Neural crest cell (in vitro differentiated cells): Measurements from ENCODE around the gene SPSB4. TPM values are rescaled to one million over a fixed set of nuclear protein-coding genes. Genes with fewer than 3 reads are reported as not detected.

Source experiments
- DNase-seq: peaks from one replicate; pipeline ENCODE4 v3.0.0; 2021; ENCODE audit warnings: low read depth, mixed read lengths, low spot score
- H3K27ac Mint-ChIP-seq: one replicate; pipeline ENCODE4 v1.8.0; 2021; ENCODE audit warnings: mild to moderate bottlenecking, mixed read lengths; ENCODE audit not compliant: unreplicated experiment
- H3K27me3 Mint-ChIP-seq: 2 replicates; pipeline ENCODE4 v1.8.0; 2021; ENCODE audit warnings: low read depth, mild to moderate bottlenecking, mixed read lengths
- H3K36me3 Mint-ChIP-seq: 2 replicates; pipeline ENCODE4 v1.8.0; 2021; ENCODE audit warnings: low read depth, mild to moderate bottlenecking, mixed read lengths
- H3K4me1 Mint-ChIP-seq: 2 replicates; pipeline ENCODE4 v1.8.0; 2021; ENCODE audit warnings: mixed read lengths
- H3K4me3 Mint-ChIP-seq: one replicate; pipeline ENCODE4 v1.8.0; 2021; ENCODE audit warnings: mild to moderate bottlenecking, mixed read lengths
- H3K9me3 Mint-ChIP-seq: 2 replicates; pipeline ENCODE4 v1.8.0; 2021; ENCODE audit warnings: mixed read lengths
- total RNA-seq: library from RNA; stranded (reverse); gene quantifications from 2 replicates; pipeline ENCODE4 v1.2.1, GENCODE V29; 2021
- TF ChIP-seq, protein P1 (sequence below): fragments of 200-600 bp; sonication (generic); conservative IDR thresholded peaks from 2 replicates; pipeline ENCODE4 v1.5.0; 2021; ENCODE audit warnings: antibody characterized with exemption, mild to moderate bottlenecking

SPSB4 gene
- total RNA-seq, 1 donor from 2014 or later = 35.1 TPM

DNA sequence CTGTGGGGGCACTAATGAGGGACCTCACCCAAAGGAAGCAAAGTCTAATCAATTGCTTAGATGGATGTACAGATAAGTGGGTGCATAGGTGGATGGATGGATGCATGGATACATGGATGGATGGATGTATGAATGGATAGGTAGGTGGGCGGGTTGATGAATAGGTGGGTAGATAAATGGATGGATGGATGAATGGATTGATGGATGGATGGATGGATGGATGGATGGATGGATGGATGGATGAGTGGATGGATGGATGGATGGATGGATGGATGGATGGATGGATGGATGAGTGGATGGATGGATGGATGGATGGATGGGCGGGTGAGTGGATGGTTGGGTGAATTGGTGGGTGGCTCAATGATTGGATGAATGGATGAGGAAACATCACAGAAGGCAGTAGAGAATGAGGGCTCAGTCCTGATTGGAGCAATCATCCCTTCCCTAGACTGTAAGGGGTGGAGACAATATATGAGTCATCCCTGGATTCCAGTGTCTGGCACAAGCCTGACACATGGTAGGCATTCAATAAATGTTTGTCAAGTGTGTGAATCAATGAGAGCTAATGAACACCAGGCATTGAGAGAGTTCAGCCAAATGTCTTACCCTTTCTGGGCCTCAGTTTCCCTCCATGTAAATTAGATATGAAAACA is 140.1 kb downstream of the SPSB4 start:
- DNase-seq = no peak
- no peaks in the 10 kb centered on the region for H3K27me3 Mint-ChIP-seq
- H3K9me3 Mint-ChIP-seq = peaks cover 3% of the 10 kb centered on the region
- TF ChIP-seq, protein P1, sequence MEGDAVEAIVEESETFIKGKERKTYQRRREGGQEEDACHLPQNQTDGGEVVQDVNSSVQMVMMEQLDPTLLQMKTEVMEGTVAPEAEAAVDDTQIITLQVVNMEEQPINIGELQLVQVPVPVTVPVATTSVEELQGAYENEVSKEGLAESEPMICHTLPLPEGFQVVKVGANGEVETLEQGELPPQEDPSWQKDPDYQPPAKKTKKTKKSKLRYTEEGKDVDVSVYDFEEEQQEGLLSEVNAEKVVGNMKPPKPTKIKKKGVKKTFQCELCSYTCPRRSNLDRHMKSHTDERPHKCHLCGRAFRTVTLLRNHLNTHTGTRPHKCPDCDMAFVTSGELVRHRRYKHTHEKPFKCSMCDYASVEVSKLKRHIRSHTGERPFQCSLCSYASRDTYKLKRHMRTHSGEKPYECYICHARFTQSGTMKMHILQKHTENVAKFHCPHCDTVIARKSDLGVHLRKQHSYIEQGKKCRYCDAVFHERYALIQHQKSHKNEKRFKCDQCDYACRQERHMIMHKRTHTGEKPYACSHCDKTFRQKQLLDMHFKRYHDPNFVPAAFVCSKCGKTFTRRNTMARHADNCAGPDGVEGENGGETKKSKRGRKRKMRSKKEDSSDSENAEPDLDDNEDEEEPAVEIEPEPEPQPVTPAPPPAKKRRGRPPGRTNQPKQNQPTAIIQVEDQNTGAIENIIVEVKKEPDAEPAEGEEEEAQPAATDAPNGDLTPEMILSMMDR = no peak
- peaks cover 8% of the 10 kb centered on the region for H3K36me3 Mint-ChIP-seq
- peaks cover 9% of the 10 kb centered on the region for H3K4me1 Mint-ChIP-seq
- H3K27ac Mint-ChIP-seq = no peak overlapping the region
- no peak overlapping the region for H3K4me3 Mint-ChIP-seq

DNA sequence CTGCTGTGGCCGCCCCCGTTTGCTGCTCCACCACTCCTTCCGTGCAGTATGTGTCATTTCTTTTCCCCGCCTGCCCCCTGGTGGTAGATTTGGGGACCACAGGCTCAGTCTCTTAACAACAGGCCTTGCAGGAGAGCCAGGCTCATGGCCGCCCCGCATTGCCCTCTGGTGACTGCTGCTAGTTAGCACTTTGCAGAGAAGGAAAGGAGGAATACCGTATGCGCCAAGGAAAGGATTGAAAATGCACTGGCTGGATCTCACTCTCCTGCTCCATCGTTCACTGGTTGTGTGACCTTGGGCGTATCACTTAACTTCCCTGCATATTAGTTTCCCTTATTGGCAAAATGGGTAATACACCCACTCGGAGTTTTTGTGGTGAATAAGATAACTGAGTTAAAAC is 141.2 kb downstream of the SPSB4 start:
- peak; percentile 100 for DNase-seq
- no peak overlapping the region for H3K4me3 Mint-ChIP-seq
- H3K27ac Mint-ChIP-seq = no peak overlapping the region
- TF ChIP-seq, protein P1 = peak; percentile 99
- H3K4me1 Mint-ChIP-seq = peaks cover 9% of the 10 kb centered on the region
- H3K9me3 Mint-ChIP-seq = peaks cover 3% of the 10 kb centered on the region
- H3K27me3 Mint-ChIP-seq = no peaks in the 10 kb centered on the region
- H3K36me3 Mint-ChIP-seq = peaks cover 8% of the 10 kb centered on the region

DNA sequence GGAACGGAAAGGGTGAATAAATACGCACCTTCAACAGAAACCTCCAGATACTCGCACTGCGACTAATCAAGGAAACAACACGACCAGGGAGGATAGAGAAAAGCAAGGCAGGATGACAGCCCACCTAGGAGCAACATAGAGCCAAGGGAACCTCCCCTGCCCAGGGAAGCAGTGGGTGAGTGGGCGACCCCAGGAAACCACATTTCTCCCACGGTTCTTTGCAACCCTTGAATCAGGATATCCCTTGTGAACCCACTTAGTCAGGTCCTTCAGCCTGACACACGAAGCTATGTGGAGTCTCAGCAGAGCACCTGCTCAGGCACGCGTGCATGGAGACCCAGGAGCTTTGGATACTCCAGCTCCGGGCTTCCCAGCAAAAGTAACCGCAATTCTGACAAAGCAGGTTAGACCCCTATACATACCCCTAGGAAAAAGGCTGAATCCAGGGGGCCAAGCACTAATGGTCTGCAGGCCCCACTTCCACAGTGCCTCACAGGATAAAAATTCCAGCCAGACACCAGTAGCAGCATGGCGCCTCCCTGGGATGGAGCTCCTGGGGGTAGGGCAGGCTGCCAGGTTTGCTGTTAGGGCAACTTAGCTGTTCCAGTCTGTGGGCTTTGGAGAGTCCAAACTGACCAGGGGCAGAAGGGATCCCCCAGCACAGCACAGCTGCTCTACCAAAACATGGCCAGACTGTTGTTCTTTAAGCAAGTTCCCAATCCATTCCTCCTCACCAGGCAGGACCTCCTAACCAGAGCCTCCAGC is 142.1 kb downstream of the SPSB4 start:
- DNase-seq = no peak
- TF ChIP-seq, protein P1 = no peak
- Mint-ChIP-seq H3K9me3 (peaks cover 3% of the 10 kb centered on the region), H3K27ac (peak overlapping the region; percentile 32), H3K27me3 (no peaks in the 10 kb centered on the region), H3K4me1 (peaks cover 9% of the 10 kb centered on the region), H3K4me3 (no peak overlapping the region), H3K36me3 (peaks cover 11% of the 10 kb centered on the region)

Other genes starting within 250 kb of the SPSB4 start
- 68.2 and 71.2 TPM in 2 replicates for gene SLC25A36, start 109.5 kb upstream of the SPSB4 start, total RNA-seq
- 30.9 and 33.5 TPM in 2 replicates for gene PXYLP1, start 180.5 kb downstream of the SPSB4 start, total RNA-seq